ENCODE measurements around the gene CYB5R3.

CYB5R3 gene

GRCh38 chr22:42645938-42646568 lies 3.1 kb downstream of the CYB5R3 start:
- H3K36me3 ChIP-seq (ENCODE audit: control insufficient read depth in 5 of 5, insufficient read depth in 5 of 5, low read length in 5 of 5), result no peaks in the 10 kb centered on the region
- no peaks in the 10 kb centered on the region for H3K9me3 ChIP-seq (ENCODE audit: control insufficient read depth in 5 of 5, low read length in 5 of 5)
- H3K27ac ChIP-seq (ENCODE audit: low read depth, low read length), result peak overlapping the region; percentile 99
- H3K27me3 ChIP-seq (ENCODE audit: control insufficient read depth in 5 of 5, insufficient read depth in 4 of 5, low read length in 5 of 5), result no peaks in the 10 kb centered on the region
- H3K4me1 ChIP-seq (ENCODE audit: control insufficient read depth in 5 of 5, insufficient read depth in 5 of 5, low read length in 5 of 5), result peaks cover 27 to 80% (median 76%) of the 10 kb centered on the region in 5 donors
- H3K4me3 ChIP-seq (ENCODE audit: low read depth in 1 of 5, low read length in 5 of 5), result peak overlapping the region in 4 of 5 donors; percentile 50 to 59 (median 58)
- peak overlapping the region; percentile 52 to 82 (median 70) for H3K9ac ChIP-seq (ENCODE audit: low read length in 5 of 5)

- peak overlapping the region; percentile 46 to 59 (median 57) for H3K4me3 ChIP-seq (ENCODE audit: low read depth in 1 of 5, low read length in 5 of 5)
- no peaks in the 10 kb centered on the region for H3K36me3 ChIP-seq (ENCODE audit: control insufficient read depth in 5 of 5, insufficient read depth in 5 of 5, low read length in 5 of 5)
- H3K4me1 ChIP-seq (ENCODE audit: control insufficient read depth in 5 of 5, insufficient read depth in 5 of 5, low read length in 5 of 5), result peaks cover 27 to 80% (median 76%) of the 10 kb centered on the region in 5 donors
- H3K27me3 ChIP-seq (ENCODE audit: control insufficient read depth in 5 of 5, insufficient read depth in 4 of 5, low read length in 5 of 5), result no peaks in the 10 kb centered on the region
- peak overlapping the region; percentile 52 to 82 (median 70) for H3K9ac ChIP-seq (ENCODE audit: low read length in 5 of 5)
- H3K27ac ChIP-seq (ENCODE audit: low read depth, low read length), result peak overlapping the region; percentile 99
- no peaks in the 10 kb centered on the region for H3K9me3 ChIP-seq (ENCODE audit: control insufficient read depth in 5 of 5, low read length in 5 of 5)
Observed at GRCh38 chr22:42645341-42645937, 3.8 kb downstream of the CYB5R3 start.

- Histone ChIP-seq H3K27ac (ENCODE audit: low read depth, low read length) (peak overlapping the region; percentile 99), H3K36me3 (ENCODE audit: control insufficient read depth in 5 of 5, insufficient read depth in 5 of 5, low read length in 5 of 5) (no peaks in the 10 kb centered on the region), H3K27me3 (ENCODE audit: control insufficient read depth in 5 of 5, insufficient read depth in 4 of 5, low read length in 5 of 5) (no peaks in the 10 kb centered on the region), H3K4me3 (ENCODE audit: low read depth in 1 of 5, low read length in 5 of 5) (peak overlapping the region; percentile 50 to 66 (median 59)), H3K9ac (ENCODE audit: low read length in 5 of 5) (peak overlapping the region; percentile 65 to 82 (median 70)), H3K4me1 (ENCODE audit: control insufficient read depth in 5 of 5, insufficient read depth in 5 of 5, low read length in 5 of 5) (peaks cover 27 to 80% (median 78%) of the 10 kb centered on the region in 5 donors), H3K9me3 (ENCODE audit: control insufficient read depth in 5 of 5, low read length in 5 of 5) (no peaks in the 10 kb centered on the region)
Observed at GRCh38 chr22:42644422-42645340, 4.5 kb downstream of the CYB5R3 start.

GRCh38 chr22:42643634-42644421 lies 5.4 kb downstream of the CYB5R3 start:
- Histone ChIP-seq H3K4me1 (ENCODE audit: control insufficient read depth in 5 of 5, insufficient read depth in 5 of 5, low read length in 5 of 5) (peaks cover 27 to 79% (median 75%) of the 10 kb centered on the region in 5 donors), H3K9me3 (ENCODE audit: control insufficient read depth in 5 of 5, low read length in 5 of 5) (no peaks in the 10 kb centered on the region), H3K9ac (ENCODE audit: low read length in 5 of 5) (peak overlapping the region; percentile 56 to 82 (median 70)), H3K36me3 (ENCODE audit: control insufficient read depth in 5 of 5, insufficient read depth in 5 of 5, low read length in 5 of 5) (no peaks in the 10 kb centered on the region), H3K27me3 (ENCODE audit: control insufficient read depth in 5 of 5, insufficient read depth in 4 of 5, low read length in 5 of 5) (no peaks in the 10 kb centered on the region), H3K4me3 (ENCODE audit: low read depth in 1 of 5, low read length in 5 of 5) (peak overlapping the region; percentile 50 to 66 (median 59)), H3K27ac (ENCODE audit: low read depth, low read length) (peak overlapping the region; percentile 99)

GRCh38 chr22:42642806-42643633 lies 6.2 kb downstream of the CYB5R3 start:
- peak overlapping the region in 3 of 5 donors; percentile 56 to 82 (median 81) for H3K9ac ChIP-seq (ENCODE audit: low read length in 5 of 5)

GRCh38 chr22:42641801-42642413 lies 7.3 kb downstream of the CYB5R3 start:
- H3K27ac ChIP-seq (ENCODE audit: low read depth, low read length), result peak overlapping the region; percentile 69
- H3K27me3 ChIP-seq (ENCODE audit: control insufficient read depth in 5 of 5, insufficient read depth in 4 of 5, low read length in 5 of 5), result no peaks in the 10 kb centered on the region
- H3K4me1 ChIP-seq (ENCODE audit: control insufficient read depth in 5 of 5, insufficient read depth in 5 of 5, low read length in 5 of 5), result peaks cover 21 to 61% (median 56%) of the 10 kb centered on the region in 5 donors

More at GRCh38 chr22:42642806-42643633, 6.2 kb downstream of the CYB5R3 start:
- H3K27ac ChIP-seq (ENCODE audit: low read depth, low read length), result peak overlapping the region; percentile 99
- H3K36me3 ChIP-seq (ENCODE audit: control insufficient read depth in 5 of 5, insufficient read depth in 5 of 5, low read length in 5 of 5), result no peaks in the 10 kb centered on the region
- no peaks in the 10 kb centered on the region for H3K27me3 ChIP-seq (ENCODE audit: control insufficient read depth in 5 of 5, insufficient read depth in 4 of 5, low read length in 5 of 5)
- peaks cover 23 to 72% (median 67%) of the 10 kb centered on the region in 5 donors for H3K4me1 ChIP-seq (ENCODE audit: control insufficient read depth in 5 of 5, insufficient read depth in 5 of 5, low read length in 5 of 5)
- no peaks in the 10 kb centered on the region for H3K9me3 ChIP-seq (ENCODE audit: control insufficient read depth in 5 of 5, low read length in 5 of 5)
- no peak overlapping the region for H3K4me3 ChIP-seq (ENCODE audit: low read depth in 1 of 5, low read length in 5 of 5)

GRCh38 chr22:42639541-42640241 lies 9.5 kb downstream of the CYB5R3 start:
- Histone ChIP-seq H3K9ac (ENCODE audit: low read length in 5 of 5) (no peak overlapping the region), H3K36me3 (ENCODE audit: control insufficient read depth in 5 of 5, insufficient read depth in 5 of 5, low read length in 5 of 5) (peaks cover 0 to 20% (median 17%) of the 10 kb centered on the region in 5 donors), H3K27ac (ENCODE audit: low read depth, low read length) (peak overlapping the region; percentile 39), H3K4me3 (ENCODE audit: low read depth in 1 of 5, low read length in 5 of 5) (no peak overlapping the region), H3K27me3 (ENCODE audit: control insufficient read depth in 5 of 5, insufficient read depth in 4 of 5, low read length in 5 of 5) (no peaks in the 10 kb centered on the region), H3K9me3 (ENCODE audit: control insufficient read depth in 5 of 5, low read length in 5 of 5) (no peaks in the 10 kb centered on the region), H3K4me1 (ENCODE audit: control insufficient read depth in 5 of 5, insufficient read depth in 5 of 5, low read length in 5 of 5) (peaks cover 9 to 42% (median 38%) of the 10 kb centered on the region in 5 donors)

More at GRCh38 chr22:42641801-42642413, 7.3 kb downstream of the CYB5R3 start:
- Histone ChIP-seq H3K9ac (ENCODE audit: low read length in 5 of 5) (peak overlapping the region in 2 of 5 donors; percentile 26 to 52), H3K36me3 (ENCODE audit: control insufficient read depth in 5 of 5, insufficient read depth in 5 of 5, low read length in 5 of 5) (peaks cover 0 to 6% (median 2%) of the 10 kb centered on the region in 5 donors), H3K9me3 (ENCODE audit: control insufficient read depth in 5 of 5, low read length in 5 of 5) (no peaks in the 10 kb centered on the region), H3K4me3 (ENCODE audit: low read depth in 1 of 5, low read length in 5 of 5) (no peak overlapping the region)

- Histone ChIP-seq H3K36me3 (ENCODE audit: control insufficient read depth in 5 of 5, insufficient read depth in 5 of 5, low read length in 5 of 5) (peaks cover 0 to 34% (median 31%) of the 10 kb centered on the region in 5 donors), H3K27ac (ENCODE audit: low read depth, low read length) (no peak overlapping the region), H3K9me3 (ENCODE audit: control insufficient read depth in 5 of 5, low read length in 5 of 5) (no peaks in the 10 kb centered on the region), H3K4me1 (ENCODE audit: control insufficient read depth in 5 of 5, insufficient read depth in 5 of 5, low read length in 5 of 5) (peaks cover 0 to 23% (median 21%) of the 10 kb centered on the region in 5 donors), H3K4me3 (ENCODE audit: low read depth in 1 of 5, low read length in 5 of 5) (no peak overlapping the region), H3K9ac (ENCODE audit: low read length in 5 of 5) (no peak overlapping the region), H3K27me3 (ENCODE audit: control insufficient read depth in 5 of 5, insufficient read depth in 4 of 5, low read length in 5 of 5) (no peaks in the 10 kb centered on the region)
Observed at GRCh38 chr22:42637555-42637954, 11.6 kb downstream of the CYB5R3 start.

All from subcutaneous abdominal adipose tissue (tissue), 5 donors.